ENCODE data around the gene SCUBE1. TPM values are rescaled to one million over a fixed set of nuclear protein-coding genes. Genes with fewer than 3 reads are reported as not detected.

Gene SCUBE1
- total RNA-seq, 4 donors from 2014 or later, result 0.78 to 3.5 (median 0.95) TPM

DNA sequence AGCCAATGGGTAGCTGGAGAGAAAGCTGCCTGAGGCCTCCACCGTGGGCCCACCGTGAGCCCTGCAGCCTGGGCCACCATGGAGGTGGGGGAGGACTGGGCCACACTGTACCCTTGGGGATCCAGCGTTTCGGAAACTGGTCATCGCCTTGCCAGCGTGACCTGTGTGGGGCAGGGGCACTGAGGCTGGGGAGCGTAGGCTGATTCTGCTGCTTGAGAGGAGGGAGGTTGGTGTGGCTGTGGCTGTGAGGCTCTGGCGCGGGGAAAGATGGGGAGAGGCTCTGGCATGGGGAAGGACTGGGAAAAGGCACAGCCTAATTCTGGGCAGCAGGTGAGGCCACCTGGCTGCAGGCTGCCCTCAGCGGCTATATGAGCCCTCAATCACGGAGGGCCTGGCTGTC, 143.6 kb downstream of the SCUBE1 start:
- no peaks in the 10 kb centered on the region for H3K27me3 ChIP-seq
- no peak overlapping the region for H3K27ac ChIP-seq
- no peaks in the 10 kb centered on the region for H3K9me3 ChIP-seq
- peaks cover 0 to 5% of the 10 kb centered on the region in 2 donors for H3K4me1 ChIP-seq
- 82 to 83% methylated on average over 10 to 11 of the region's 11 CpGs for WGBS, 2 donors
- DNase-seq, result no peak
- H3K4me3 ChIP-seq (replicated peaks in 1 of 3), result no peak overlapping the region
- intact Hi-C loops (cut with DNase I), result no loop called here
- TF ChIP-seq, protein P1, sequence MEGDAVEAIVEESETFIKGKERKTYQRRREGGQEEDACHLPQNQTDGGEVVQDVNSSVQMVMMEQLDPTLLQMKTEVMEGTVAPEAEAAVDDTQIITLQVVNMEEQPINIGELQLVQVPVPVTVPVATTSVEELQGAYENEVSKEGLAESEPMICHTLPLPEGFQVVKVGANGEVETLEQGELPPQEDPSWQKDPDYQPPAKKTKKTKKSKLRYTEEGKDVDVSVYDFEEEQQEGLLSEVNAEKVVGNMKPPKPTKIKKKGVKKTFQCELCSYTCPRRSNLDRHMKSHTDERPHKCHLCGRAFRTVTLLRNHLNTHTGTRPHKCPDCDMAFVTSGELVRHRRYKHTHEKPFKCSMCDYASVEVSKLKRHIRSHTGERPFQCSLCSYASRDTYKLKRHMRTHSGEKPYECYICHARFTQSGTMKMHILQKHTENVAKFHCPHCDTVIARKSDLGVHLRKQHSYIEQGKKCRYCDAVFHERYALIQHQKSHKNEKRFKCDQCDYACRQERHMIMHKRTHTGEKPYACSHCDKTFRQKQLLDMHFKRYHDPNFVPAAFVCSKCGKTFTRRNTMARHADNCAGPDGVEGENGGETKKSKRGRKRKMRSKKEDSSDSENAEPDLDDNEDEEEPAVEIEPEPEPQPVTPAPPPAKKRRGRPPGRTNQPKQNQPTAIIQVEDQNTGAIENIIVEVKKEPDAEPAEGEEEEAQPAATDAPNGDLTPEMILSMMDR (IDR thresholded peaks at IDR 0.05), result no peak
- TF ChIP-seq POLR2A (IDR thresholded peaks at IDR 0.05), result no peak
- H3K36me3 ChIP-seq, result no peaks in the 10 kb centered on the region

DNA sequence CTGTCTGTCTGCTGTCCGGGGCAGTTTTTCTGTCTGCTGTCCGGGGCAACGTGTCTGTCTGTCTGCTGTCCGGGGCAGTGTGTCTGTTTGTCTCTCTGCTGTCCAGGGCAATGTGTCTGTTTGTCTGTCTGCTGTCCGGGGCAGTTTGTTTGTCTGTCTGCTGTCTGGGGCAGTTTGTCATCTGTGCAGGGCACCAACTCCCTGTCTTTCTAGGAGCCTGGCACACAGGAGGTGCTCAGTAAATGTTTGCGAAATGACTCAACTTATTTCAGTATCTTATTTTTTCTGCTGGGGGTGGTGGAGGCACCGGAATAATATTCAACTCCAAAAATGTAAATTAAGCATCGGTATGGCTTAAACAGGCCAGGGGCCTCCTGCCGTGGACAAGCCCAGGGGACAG, 144.2 kb downstream of the SCUBE1 start:
- H3K36me3 ChIP-seq, result no peaks in the 10 kb centered on the region
- intact Hi-C loops (cut with DNase I), result no loop called here
- no peak overlapping the region for H3K27ac ChIP-seq
- peaks cover 0 to 5% of the 10 kb centered on the region in 2 donors for H3K4me1 ChIP-seq
- H3K4me3 ChIP-seq (replicated peaks in 1 of 3), result no peak overlapping the region
- no peaks in the 10 kb centered on the region for H3K9me3 ChIP-seq
- WGBS, 2 donors, result 78 to 80% methylated on average over 7 to 9 of the region's 9 CpGs
- no peak for TF ChIP-seq POLR2A (IDR thresholded peaks at IDR 0.05)
- TF ChIP-seq, protein P1 (IDR thresholded peaks at IDR 0.05), result no peak
- DNase-seq, result no peak
- H3K27me3 ChIP-seq, result no peaks in the 10 kb centered on the region

DNA sequence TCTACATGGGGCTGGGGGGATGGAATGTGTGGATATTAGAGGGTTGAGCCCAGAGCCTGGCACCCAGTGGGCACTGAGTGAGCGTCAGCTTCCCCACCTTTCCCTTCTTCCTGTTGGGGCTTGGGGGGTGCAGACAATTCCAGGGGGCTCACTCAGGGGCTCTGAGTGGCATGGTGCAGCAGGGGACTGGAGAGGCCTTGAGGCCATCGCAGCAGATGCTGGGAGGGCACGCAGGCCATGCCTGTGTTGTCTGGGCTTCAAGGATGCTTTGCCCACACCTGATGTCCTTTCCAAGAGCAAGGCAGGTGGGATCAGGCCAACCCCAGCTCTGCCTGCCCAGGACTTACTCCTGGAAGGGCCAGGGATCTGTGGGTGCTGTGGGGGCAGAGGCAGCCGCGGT, 145.0 kb downstream of the SCUBE1 start:
- Histone ChIP-seq H3K9me3 (no peaks in the 10 kb centered on the region), H3K27ac (no peak overlapping the region), H3K4me1 (peaks cover 0 to 5% of the 10 kb centered on the region in 2 donors), H3K4me3 (replicated peaks in 1 of 3) (no peak overlapping the region), H3K27me3 (no peaks in the 10 kb centered on the region), H3K36me3 (no peaks in the 10 kb centered on the region)
- intact Hi-C loops (cut with DNase I), result no loop called here
- no peak for DNase-seq
- TF ChIP-seq POLR2A (IDR thresholded peaks at IDR 0.05), result no peak
- 88 to 98% methylated on average over 4 to 5 of the region's 5 CpGs for WGBS, 2 donors

DNA sequence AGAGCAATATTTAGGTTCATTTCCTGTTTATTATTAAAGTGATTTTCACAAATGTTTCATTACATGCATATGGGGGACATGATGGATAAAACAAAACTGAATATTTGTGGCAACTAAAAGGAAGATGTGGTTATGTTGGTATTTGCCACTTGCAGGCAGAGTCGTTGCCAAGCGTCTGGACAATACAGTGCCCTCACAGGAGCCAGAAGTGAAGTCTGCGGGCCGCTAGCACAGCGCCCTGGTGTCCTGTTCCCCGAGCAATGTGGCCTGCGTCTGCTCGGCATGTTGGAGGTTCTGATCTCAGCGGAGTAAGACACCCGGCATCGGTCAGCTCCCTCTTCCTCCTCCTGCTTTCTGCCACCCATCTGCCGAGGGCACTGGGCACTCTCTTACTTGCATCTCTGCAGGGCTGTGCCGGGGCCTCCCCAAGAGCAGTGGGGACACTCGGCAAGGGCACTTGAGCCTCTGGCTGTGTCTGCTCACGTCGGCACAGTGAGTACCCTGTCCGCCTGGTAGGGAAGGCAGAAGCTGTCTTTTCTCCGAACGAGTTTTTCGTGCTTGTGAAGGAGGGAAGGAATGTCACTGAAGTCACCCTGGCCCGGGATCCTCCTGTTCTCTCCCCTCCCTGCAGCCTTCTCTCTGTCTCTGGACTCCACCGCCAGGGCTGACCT, 145.8 kb downstream of the SCUBE1 start:
- Histone ChIP-seq H3K36me3 (no peaks in the 10 kb centered on the region), H3K4me1 (peaks cover 0 to 5% of the 10 kb centered on the region in 2 donors), H3K9me3 (no peaks in the 10 kb centered on the region), H3K4me3 (replicated peaks in 1 of 3) (no peak overlapping the region), H3K27me3 (no peaks in the 10 kb centered on the region), H3K27ac (no peak overlapping the region)
- no peak for TF ChIP-seq POLR2A (IDR thresholded peaks at IDR 0.05)
- TF ChIP-seq, protein P1 (IDR thresholded peaks at IDR 0.05), result no peak
- intact Hi-C loops (cut with DNase I), result no loop called here
- 27 to 28% methylated on average over 19 to 22 of the region's 22 CpGs for WGBS, 2 donors
- peak; percentile 65 to 72 for DNase-seq

DNA sequence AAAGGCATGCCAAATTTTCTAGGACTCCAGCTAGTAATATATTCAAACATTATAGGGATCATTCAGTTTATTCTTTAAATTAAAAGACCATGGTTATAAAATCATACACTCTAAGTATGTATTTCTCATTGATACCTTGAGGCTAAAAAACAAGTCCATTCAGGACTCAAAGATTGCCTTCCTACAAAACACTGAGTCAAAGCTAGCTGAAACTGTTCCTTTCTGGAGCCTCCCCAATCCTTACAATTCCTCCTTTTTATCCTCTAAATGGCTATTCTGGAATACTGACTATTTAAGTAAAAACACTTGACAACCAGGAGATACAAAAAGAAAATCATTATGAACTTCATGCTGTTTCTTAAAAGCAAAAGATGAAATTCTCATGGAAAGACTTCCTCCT, 151.3 kb downstream of the SCUBE1 start:
- intact Hi-C loops (cut with DNase I), result no loop called here
- TF ChIP-seq, protein P1 (IDR thresholded peaks at IDR 0.05), result no peak
- TF ChIP-seq POLR2A (IDR thresholded peaks at IDR 0.05), result no peak
- DNase-seq, result no peak

More for the DNA sequence above, 151.3 kb downstream of the SCUBE1 start:
- no peaks in the 10 kb centered on the region for H3K4me1 ChIP-seq
- H3K27ac ChIP-seq, result no peak overlapping the region
- H3K4me3 ChIP-seq (replicated peaks in 1 of 3), result no peak overlapping the region
- no peaks in the 10 kb centered on the region for H3K36me3 ChIP-seq
- no peaks in the 10 kb centered on the region for H3K9me3 ChIP-seq
- no peaks in the 10 kb centered on the region for H3K27me3 ChIP-seq

All from thyroid gland (tissue), 4 donors.